GM23338 (cell line): ENCODE results near the gene LYPD4. TPM values are rescaled to one million over a fixed set of nuclear protein-coding genes. Genes with fewer than 3 reads are reported as not detected.

Experiments used
- ATAC-seq: fragments of 200-7000 bp; cut with Tn5 transposase; 3 replicates; pipeline ENCODE4 v1.9.1; 2020
- DNase-seq: peaks from one replicate; pipeline ENCODE4 v3.0.0-alpha.2; 2015; ENCODE audit warnings: low spot score
- H2AFZ ChIP-seq: fragments of 200-600 bp; sonication (generic); 2 replicates; pipeline ENCODE4 v1.8.0; 2016; ENCODE audit warnings: antibody characterized with exemption, mild to moderate bottlenecking, moderate library complexity
- H3F3A ChIP-seq: fragments of 200-600 bp; sonication (generic); replicated peaks from 2 replicates; pipeline ENCODE4 v1.8.0; 2017; ENCODE audit warnings: antibody characterized with exemption, mixed run types, low read depth
- H3K27ac ChIP-seq: fragments of 200-600 bp; sonication (generic); 2 replicates; pipeline ENCODE4 v1.6.1; 2016; ENCODE audit warnings: low read depth
- H3K27me3 ChIP-seq: fragments of 200-600 bp; sonication (generic); 2 replicates; pipeline ENCODE4 v1.8.0; 2016; ENCODE audit warnings: mild to moderate bottlenecking, mixed run types, moderate library complexity; ENCODE audit not compliant: insufficient read depth
- H3K36me3 ChIP-seq: fragments of 200-600 bp; sonication (generic); 2 replicates; pipeline ENCODE4 v1.8.0; 2016; ENCODE audit warnings: mild to moderate bottlenecking; ENCODE audit not compliant: insufficient read depth
- H3K4me1 ChIP-seq: fragments of 200-600 bp; sonication (generic); 2 replicates; pipeline ENCODE4 v1.8.0; 2016; ENCODE audit warnings: mild to moderate bottlenecking, moderate library complexity; ENCODE audit not compliant: insufficient read depth
- H3K4me2 ChIP-seq: fragments of 200-600 bp; sonication (generic); 2 replicates; pipeline ENCODE4 v1.7.1; 2017; ENCODE audit warnings: mixed run types
- H3K4me3 ChIP-seq: fragments of 200-600 bp; sonication (generic); 2 replicates; pipeline ENCODE4 v1.6.1; 2016; ENCODE audit warnings: mixed run types
- H3K79me2 ChIP-seq: fragments of 200-600 bp; sonication (generic); replicated peaks from 2 replicates; pipeline ENCODE4 v1.8.0; 2017; ENCODE audit warnings: mild to moderate bottlenecking; ENCODE audit not compliant: insufficient read depth
- H3K9me2 ChIP-seq: fragments of 200-600 bp; sonication (generic); 2 replicates; pipeline ENCODE4 v1.8.0; 2017; ENCODE audit not compliant: insufficient read depth
- H4K20me1 ChIP-seq: fragments of 200-600 bp; sonication (generic); replicated peaks from 2 replicates; pipeline ENCODE4 v1.8.0; 2017; ENCODE audit warnings: mild to moderate bottlenecking; ENCODE audit not compliant: insufficient read depth
- H3K27ac Mint-ChIP-seq: 2 replicates; pipeline ENCODE4 v1.8.0; 2020; ENCODE audit warnings: inconsistent platforms, mild to moderate bottlenecking, moderate library complexity, mixed read lengths
- H3K27me3 Mint-ChIP-seq: 3 replicates; pipeline ENCODE4 v1.8.0; 2022; ENCODE audit warnings: low read depth, mild to moderate bottlenecking, moderate library complexity, mixed read lengths, inconsistent platforms; ENCODE audit not compliant: insufficient read depth, poor library complexity
- H3K36me3 Mint-ChIP-seq: 3 replicates; pipeline ENCODE4 v1.8.0; 2021; ENCODE audit warnings: low read depth, mild to moderate bottlenecking, inconsistent platforms, moderate library complexity, mixed read lengths
- H3K4me1 Mint-ChIP-seq: 3 replicates; pipeline ENCODE4 v1.8.0; 2020; ENCODE audit warnings: mild to moderate bottlenecking, inconsistent platforms, mixed read lengths
- H3K4me3 Mint-ChIP-seq: 3 replicates; pipeline ENCODE4 v1.8.0; 2021; ENCODE audit warnings: moderate library complexity, mild to moderate bottlenecking, inconsistent platforms, mixed read lengths
- H3K9me3 Mint-ChIP-seq: 3 replicates; pipeline ENCODE4 v1.8.0; 2020; ENCODE audit warnings: moderate library complexity, mild to moderate bottlenecking, inconsistent platforms, mixed read lengths
- CREB1 ChIP-seq: fragments of 250-450 bp; sonication (Bioruptor Pico); IDR thresholded peaks from 2 replicates; pipeline ENCODE4 v1.5.0; 2020; ENCODE audit warnings: low read depth, mild to moderate bottlenecking, moderate library complexity
- CTCF ChIP-seq, 2 experiments: fragments of 200-600 bp in 1 of 2; sonication (generic) in 1 of 2; conservative IDR thresholded peaks; 2 replicates each; pipeline versions ENCODE4 v1.5.1 to v1.6.1; 2016 to 2017; ENCODE audit warnings: antibody characterized with exemption in 2 of 2, low read depth in 2 of 2, mild to moderate bottlenecking in 2 of 2, moderate library complexity in 1 of 2
- JUNB ChIP-seq: IDR thresholded peaks from one replicate; pipeline ENCODE4 v1.6.1; 2016; ENCODE audit warnings: antibody characterized with exemption; ENCODE audit not compliant: unreplicated experiment
- POLR2AphosphoS5 ChIP-seq: IDR thresholded peaks from 2 replicates; pipeline ENCODE4 v1.6.1; 2016; ENCODE audit warnings: antibody characterized with exemption, low read depth
- STAT1 ChIP-seq: IDR thresholded peaks from one replicate; pipeline ENCODE4 v1.6.1; 2016; ENCODE audit warnings: antibody characterized with exemption; ENCODE audit not compliant: unreplicated experiment
- polyA plus RNA-seq: library from polyadenylated mRNA; unstranded; fragments of >200 nt; fragmentation: Nextera tagmentation; extraction: Ambion mirVana; gene quantifications from 2 replicates; pipeline ENCODE4 v1.2.1, GENCODE V29; 2016
- total RNA-seq: library from RNA; depleted of rRNA; stranded (reverse); fragments of >200 nt; shearing (Covaris generic); gene quantifications from 2 replicates; pipeline ENCODE4 v1.2.3, GENCODE V29; 2014

Gene LYPD4
- total and polyA plus RNA-seq, 2 experiments from 2014 or later, result not detected

- Histone ChIP-seq H4K20me1 (peaks cover 29% of the 10 kb centered on the region), H2AFZ (no peak overlapping the region), H3K36me3 (peaks cover 37% of the 10 kb centered on the region), H3K27ac (peak overlapping the region; percentile 98), H3K4me3 (no peak overlapping the region), H3K4me2 (no peak overlapping the region), H3K27me3 (no peaks in the 10 kb centered on the region; the same call in 1 of the 2 replicates), H3F3A (peaks cover 53% of the 10 kb centered on the region), H3K9me2 (no peaks in the 10 kb centered on the region), H3K4me1 (0 out of 2 replicates have a peak, but pooled peaks cover 6% of the 10 kb centered on the region), H3K79me2 (peaks cover 9% of the 10 kb centered on the region; the same call in 1 of the 2 replicates)
- Mint-ChIP-seq H3K4me1 (peaks cover 11% of the 10 kb centered on the region), H3K36me3 (peaks cover 45% of the 10 kb centered on the region), H3K27me3 (peaks cover 33% of the 10 kb centered on the region), H3K27ac (no peak overlapping the region), H3K4me3 (no peak overlapping the region), H3K9me3 (no peaks in the 10 kb centered on the region)
- DNase-seq, result no peak
- TF ChIP-seq JUNB (no peak), POLR2AphosphoS5 (peak; percentile 74)
- ATAC-seq, result peak; percentile 3
These were observed 27.9 kb upstream of the LYPD4 start for GRCh38 chr19:41872384-41872774.

- H3K4me3 Mint-ChIP-seq, result no peak overlapping the region
- Histone ChIP-seq H3K4me3 (no peak overlapping the region), H3K27ac (peak overlapping the region; percentile 98), H3K4me2 (no peak overlapping the region), H3K36me3 (peaks cover 42% of the 10 kb centered on the region), H3K79me2 (peaks cover 15% of the 10 kb centered on the region; the same call in 1 of the 2 replicates), H3F3A (peaks cover 59% of the 10 kb centered on the region), H3K4me1 (0 out of 2 replicates have a peak, but pooled peaks cover 6% of the 10 kb centered on the region), H4K20me1 (peaks cover 35% of the 10 kb centered on the region), H3K9me2 (no peaks in the 10 kb centered on the region), H3K27me3 (no peaks in the 10 kb centered on the region; the same call in 1 of the 2 replicates), H2AFZ (no peak overlapping the region)
- ATAC-seq, result peak; percentile 5
- TF ChIP-seq POLR2AphosphoS5 (no peak; the same call in 1 of the 2 replicates), CREB1 (CRISPR knock-in tag) (no peak), JUNB (no peak), STAT1 (no peak), CTCF (conservative IDR thresholded peaks at IDR 0.05; ENCODE audit: low read depth in 2 of 2) (no peak)
- peaks cover 8% of the 10 kb centered on the region for H3K4me1 Mint-ChIP-seq
- peak; percentile 35 for DNase-seq
- peak overlapping the region; percentile 38; the same call in 1 of the 2 replicates for H3K27ac Mint-ChIP-seq
- peaks cover 51% of the 10 kb centered on the region for H3K36me3 Mint-ChIP-seq
- H3K27me3 Mint-ChIP-seq, result peaks cover 30% of the 10 kb centered on the region
- no peaks in the 10 kb centered on the region for H3K9me3 Mint-ChIP-seq
These were observed 27.3 kb upstream of the LYPD4 start for GRCh38 chr19:41871573-41872383.

- TF ChIP-seq JUNB (no peak), POLR2AphosphoS5 (peak; percentile 13; the same call in 1 of the 2 replicates)
- Histone ChIP-seq H3K9me2 (no peaks in the 10 kb centered on the region), H3K4me2 (no peak overlapping the region), H3K27me3 (no peaks in the 10 kb centered on the region), H3K4me1 (peaks cover 9% of the 10 kb centered on the region; the same call in 1 of the 2 replicates), H2AFZ (no peak overlapping the region), H3K36me3 (peaks cover 51% of the 10 kb centered on the region), H3K27ac (peak overlapping the region; percentile 98), H4K20me1 (peaks cover 45% of the 10 kb centered on the region), H3K4me3 (no peak overlapping the region), H3K79me2 (peaks cover 28% of the 10 kb centered on the region), H3F3A (peaks cover 70% of the 10 kb centered on the region)
- no peak for DNase-seq
- Mint-ChIP-seq H3K27ac (peak overlapping the region; percentile 38), H3K27me3 (peaks cover 28% of the 10 kb centered on the region), H3K36me3 (peaks cover 65% of the 10 kb centered on the region), H3K4me3 (no peak overlapping the region), H3K9me3 (no peaks in the 10 kb centered on the region), H3K4me1 (peaks cover 9% of the 10 kb centered on the region)
- ATAC-seq, result no peak
These were observed 26.0 kb upstream of the LYPD4 start for GRCh38 chr19:41870401-41870873.
